ENCODE measurements around the gene ZNF208. TPM values are rescaled to one million over a fixed set of nuclear protein-coding genes. Genes with fewer than 3 reads are reported as not detected.

ZNF208 gene
- total RNA-seq, 1 donor from 2014 or later, result not detected

DNA sequence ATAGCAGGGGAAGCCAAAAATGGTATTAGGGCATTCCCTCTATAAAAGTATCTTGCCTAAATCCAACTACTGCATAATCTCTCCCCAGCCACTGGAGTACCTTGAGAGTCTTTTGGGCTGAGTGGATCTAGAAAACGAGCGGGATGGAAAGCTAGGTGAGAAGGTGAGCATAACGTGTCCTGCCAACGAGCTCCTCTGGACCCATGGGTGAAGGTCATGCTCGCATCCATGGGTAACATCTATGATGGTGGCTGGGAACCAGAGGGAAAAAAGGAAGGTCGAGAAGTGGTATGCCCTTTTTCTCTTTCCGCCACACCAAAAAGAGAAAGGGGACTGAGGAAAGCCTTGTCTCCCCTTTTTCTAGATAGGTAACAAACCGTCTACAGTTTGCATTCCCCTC lies 63.0 kb downstream of the ZNF208 start:
- H3K4me3 Mint-ChIP-seq (ENCODE audit: low read depth), result no peak overlapping the region
- DNase-seq (ENCODE audit: low spot score, unreplicated experiment), result no peak
- no peak overlapping the region for H3K27ac Mint-ChIP-seq
- H3K4me1 Mint-ChIP-seq (ENCODE audit: low read depth), result no peaks in the 10 kb centered on the region
- TF ChIP-seq CTCF (IDR thresholded peaks at IDR 0.05; ENCODE audit: unreplicated experiment), result no peak
- H3K36me3 Mint-ChIP-seq (ENCODE audit: insufficient read depth), result peaks cover 3% of the 10 kb centered on the region
- H3K27me3 Mint-ChIP-seq, result no peaks in the 10 kb centered on the region
- H3K9me3 Mint-ChIP-seq (ENCODE audit: low read depth), result peaks cover 50% of the 10 kb centered on the region

DNA sequence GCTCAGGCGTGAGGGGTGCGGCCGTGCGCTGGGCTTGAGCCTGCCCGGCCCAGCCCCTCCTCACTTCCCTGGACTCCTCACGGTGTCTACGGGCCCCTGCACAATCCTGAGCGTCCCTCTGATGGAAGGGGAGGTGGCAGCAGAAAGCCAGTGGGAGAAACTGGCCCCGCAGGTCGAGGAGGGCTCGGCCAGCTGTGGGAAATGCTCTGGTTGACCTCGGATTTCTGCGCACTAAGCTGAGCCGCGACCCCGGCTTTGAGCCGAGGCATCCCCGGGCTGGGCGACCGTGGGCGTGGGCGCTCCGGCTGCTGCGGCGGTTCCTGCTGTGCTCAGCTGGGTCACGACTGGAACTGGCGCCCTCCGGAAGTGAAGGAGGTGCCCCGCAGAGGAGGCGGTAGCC lies 70.1 kb downstream of the ZNF208 start:
- DNase-seq (ENCODE audit: low spot score, unreplicated experiment), result no peak
- no peak for TF ChIP-seq CTCF (IDR thresholded peaks at IDR 0.05; ENCODE audit: unreplicated experiment)
- H3K27me3 Mint-ChIP-seq, result no peaks in the 10 kb centered on the region
- no peak overlapping the region for H3K27ac Mint-ChIP-seq
- H3K9me3 Mint-ChIP-seq (ENCODE audit: low read depth), result peaks cover 34% of the 10 kb centered on the region
- no peaks in the 10 kb centered on the region for H3K36me3 Mint-ChIP-seq (ENCODE audit: insufficient read depth)
- no peaks in the 10 kb centered on the region for H3K4me1 Mint-ChIP-seq (ENCODE audit: low read depth)
- no peak overlapping the region for H3K4me3 Mint-ChIP-seq (ENCODE audit: low read depth)

- Mint-ChIP-seq H3K9me3 (ENCODE audit: low read depth) (peaks cover 40% of the 10 kb centered on the region), H3K4me3 (ENCODE audit: low read depth) (no peak overlapping the region)
Observed at GRCh38 chr19:21934593-21934992, 76.2 kb downstream of the ZNF208 start.

GRCh38 chr19:21934131-21934530 lies 76.6 kb downstream of the ZNF208 start:
- no peaks in the 10 kb centered on the region for H3K27me3 Mint-ChIP-seq
- peaks cover 1% of the 10 kb centered on the region for H3K36me3 Mint-ChIP-seq (ENCODE audit: insufficient read depth)
- no peak overlapping the region for H3K27ac Mint-ChIP-seq
- TF ChIP-seq CTCF (IDR thresholded peaks at IDR 0.05; ENCODE audit: unreplicated experiment), result no peak
- DNase-seq (ENCODE audit: low spot score, unreplicated experiment), result no peak
- no peaks in the 10 kb centered on the region for H3K4me1 Mint-ChIP-seq (ENCODE audit: low read depth)
- peaks cover 44% of the 10 kb centered on the region for H3K9me3 Mint-ChIP-seq (ENCODE audit: low read depth)
- no peak overlapping the region for H3K4me3 Mint-ChIP-seq (ENCODE audit: low read depth)

More at GRCh38 chr19:21934593-21934992, 76.2 kb downstream of the ZNF208 start:
- no peak for DNase-seq (ENCODE audit: low spot score, unreplicated experiment)
- H3K36me3 Mint-ChIP-seq (ENCODE audit: insufficient read depth), result peaks cover 1% of the 10 kb centered on the region
- no peaks in the 10 kb centered on the region for H3K4me1 Mint-ChIP-seq (ENCODE audit: low read depth)
- no peak overlapping the region for H3K27ac Mint-ChIP-seq
- TF ChIP-seq CTCF (IDR thresholded peaks at IDR 0.05; ENCODE audit: unreplicated experiment), result no peak
- H3K27me3 Mint-ChIP-seq, result no peaks in the 10 kb centered on the region

GRCh38 chr19:21922276-21922675 lies 88.5 kb downstream of the ZNF208 start:
- no peak for DNase-seq (ENCODE audit: low spot score, unreplicated experiment)
- no peak overlapping the region for H3K4me3 Mint-ChIP-seq (ENCODE audit: low read depth)
- no peak overlapping the region for H3K27ac Mint-ChIP-seq
- peaks cover 69% of the 10 kb centered on the region for H3K9me3 Mint-ChIP-seq (ENCODE audit: low read depth)
- TF ChIP-seq CTCF (IDR thresholded peaks at IDR 0.05; ENCODE audit: unreplicated experiment), result no peak
- H3K27me3 Mint-ChIP-seq, result no peaks in the 10 kb centered on the region
- no peaks in the 10 kb centered on the region for H3K4me1 Mint-ChIP-seq (ENCODE audit: low read depth)
- H3K36me3 Mint-ChIP-seq (ENCODE audit: insufficient read depth), result peaks cover 1% of the 10 kb centered on the region

All from progenitor cell of endocrine pancreas (in vitro differentiated cells).